Stimulated activated CD8-positive, alpha-beta memory T cell treated with anti-CD3 and anti-CD28 coated beads, Interleukin-4, amount 100 ng/mL, for 4 hours (primary cell): Measurements from ENCODE around the gene MKLN1.
"Not testable (repeated sequence)": the region's sequence is repeated elsewhere in the genome, so short reads cannot be mapped to it uniquely, and the experiment has no call there.

Source experiments
- DNase-seq, 2 donors: peaks; one replicate each; pipeline ENCODE4 v3.0.0-alpha.2; 2020; ENCODE audit warnings: low read depth in 2 of 2, low spot score in 1 of 2

Gene MKLN1

GRCh38 chr7:131307627-131308026 lies 20.0 kb upstream of the MKLN1 start:
- DNase-seq, result no peak

- DNase-seq, result no peak
Measured at GRCh38 chr7:131312838-131313237, 14.8 kb upstream of the MKLN1 start.

GRCh38 chr7:131320603-131321002 lies 7.1 kb upstream of the MKLN1 start:
- DNase-seq, result no peak

- DNase-seq, result no peak
Measured at GRCh38 chr7:131321656-131322055, 6.0 kb upstream of the MKLN1 start.

- DNase-seq, result no peak
Measured at GRCh38 chr7:131322061-131322460, 5.6 kb upstream of the MKLN1 start.

GRCh38 chr7:131322861-131323260 lies 4.8 kb upstream of the MKLN1 start:
- DNase-seq, result no peak

GRCh38 chr7:131325179-131325840 lies 2.4 kb upstream of the MKLN1 start:
- DNase-seq, result peak in 1 of 2 donors; percentile 4

- no peak for DNase-seq
Measured at GRCh38 chr7:131326576-131326975, 1.1 kb upstream of the MKLN1 start.

GRCh38 chr7:131327049-131327625 lies 539 bp upstream of the MKLN1 start:
- no peak for DNase-seq

GRCh38 chr7:131328377-131329175 lies 900 bp downstream of the MKLN1 start:
- no peak for DNase-seq

GRCh38 chr7:131329176-131329570 lies 1.5 kb downstream of the MKLN1 start:
- DNase-seq, result no peak

- no peak for DNase-seq
Measured at GRCh38 chr7:131330299-131330698, 2.6 kb downstream of the MKLN1 start.

- DNase-seq, result no peak
Measured at GRCh38 chr7:131331806-131332205, 4.1 kb downstream of the MKLN1 start.

GRCh38 chr7:131332729-131333128 lies 5.1 kb downstream of the MKLN1 start:
- not testable (repeated sequence) for DNase-seq

- DNase-seq, result no peak
Measured at GRCh38 chr7:131335639-131336381, 8.1 kb downstream of the MKLN1 start.

GRCh38 chr7:131336956-131337355 lies 9.3 kb downstream of the MKLN1 start:
- no peak for DNase-seq

- no peak for DNase-seq
Measured at GRCh38 chr7:131338173-131338572, 10.5 kb downstream of the MKLN1 start.

GRCh38 chr7:131338691-131339390 lies 11.2 kb downstream of the MKLN1 start:
- no peak for DNase-seq

- DNase-seq, result no peak
Measured at GRCh38 chr7:131341690-131342089, 14.0 kb downstream of the MKLN1 start.

GRCh38 chr7:131342864-131343442 lies 15.3 kb downstream of the MKLN1 start:
- DNase-seq, result no peak
